22Rv1 (cell line): Measurements from ENCODE around the gene COL6A3.

Experiments used
- CTCF ChIP-seq: fragments of 450-650 bp; IDR thresholded peaks from 2 replicates; pipeline ENCODE4 v1.5.1; 2017; ENCODE audit warnings: mild to moderate bottlenecking
- ZFX ChIP-seq: fragments of 450-650 bp; IDR thresholded peaks from 2 replicates; pipeline ENCODE4 v1.6.1; 2017; ENCODE audit warnings: antibody characterized with exemption, borderline replicate concordance

DNA sequence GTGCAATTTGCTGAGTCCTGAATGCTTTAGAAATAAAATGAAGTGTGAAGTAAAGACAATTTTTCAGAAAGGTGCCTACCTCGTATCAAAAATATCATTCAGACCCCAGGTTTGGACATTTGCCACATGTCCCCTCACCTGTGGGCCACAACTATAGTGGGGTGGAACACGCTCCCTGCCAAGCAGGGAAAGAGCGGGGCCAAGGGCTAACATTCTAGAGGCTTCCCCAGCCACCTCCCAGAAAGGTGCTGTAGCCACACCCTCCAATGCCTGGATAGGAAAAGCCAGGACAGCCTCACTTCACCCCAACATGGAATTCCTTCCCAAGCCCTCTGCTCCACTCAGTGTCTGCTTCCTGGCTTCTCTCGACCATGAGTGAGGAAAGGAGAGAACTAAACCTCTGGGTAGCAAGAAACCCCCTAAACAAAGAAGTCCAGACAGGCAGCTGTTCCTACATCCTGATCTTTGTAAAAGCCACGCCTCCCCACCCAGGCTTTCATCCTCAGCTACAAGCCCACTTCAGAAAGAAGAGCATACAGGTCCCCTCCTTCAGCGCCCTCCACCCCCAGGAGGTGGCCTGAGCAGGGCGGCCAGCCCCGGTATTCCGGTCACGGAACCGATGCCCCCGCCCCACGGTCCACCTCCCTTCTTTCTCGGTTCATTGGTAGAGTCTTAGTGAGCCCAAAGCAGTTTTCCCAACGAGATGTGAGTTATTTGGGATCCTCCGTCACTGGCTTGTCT is 2.1 kb downstream of the COL6A3 start:
- TF ChIP-seq CTCF (no peak), ZFX (no peak)
